Amniotic stem cell (primary cell): ENCODE data around the gene CNNM3.

Experiments
- DNase-seq: peaks from one replicate; lab custom pipeline; 2025; lab: John Stamatoyannopoulos, UW

CNNM3 gene

DNA sequence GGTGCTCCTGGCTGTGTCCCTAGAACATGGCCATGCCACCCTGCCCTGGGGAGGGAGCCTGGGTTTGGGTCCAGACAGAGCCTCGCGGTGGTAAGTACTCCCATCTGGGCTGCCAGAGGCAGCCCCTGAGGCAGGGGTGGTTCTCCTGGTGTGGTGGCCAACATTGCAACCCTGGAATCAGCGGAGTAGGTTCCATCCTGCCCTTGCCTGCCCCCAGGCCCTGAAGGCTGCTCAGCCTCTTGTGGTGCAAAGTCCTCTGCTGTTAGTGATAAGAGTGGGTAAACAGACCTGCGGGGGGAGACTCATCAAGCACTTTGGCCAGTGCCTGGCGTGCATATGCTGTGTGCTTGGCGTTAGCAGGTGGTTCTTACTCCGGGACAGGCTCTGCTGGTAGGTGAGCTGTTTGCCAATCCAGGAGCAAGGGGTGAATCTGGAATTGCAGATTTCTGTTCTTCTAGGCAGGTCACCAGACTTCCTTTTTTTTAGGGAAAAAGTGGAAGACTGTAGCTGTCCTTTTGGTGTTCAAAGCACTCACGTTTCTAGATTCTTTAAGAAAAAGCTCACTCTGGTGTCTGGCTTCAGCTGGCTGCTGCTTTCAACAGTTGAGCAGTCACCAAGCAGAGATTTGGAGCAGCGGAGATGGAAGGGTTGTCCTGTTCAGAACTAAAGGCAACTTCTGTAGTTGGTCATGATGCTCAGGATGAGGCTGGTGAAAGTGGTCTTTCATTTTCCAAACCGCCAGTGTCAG lies 3.2 kb downstream of the CNNM3 start:
- DNase-seq = no peak

DNA sequence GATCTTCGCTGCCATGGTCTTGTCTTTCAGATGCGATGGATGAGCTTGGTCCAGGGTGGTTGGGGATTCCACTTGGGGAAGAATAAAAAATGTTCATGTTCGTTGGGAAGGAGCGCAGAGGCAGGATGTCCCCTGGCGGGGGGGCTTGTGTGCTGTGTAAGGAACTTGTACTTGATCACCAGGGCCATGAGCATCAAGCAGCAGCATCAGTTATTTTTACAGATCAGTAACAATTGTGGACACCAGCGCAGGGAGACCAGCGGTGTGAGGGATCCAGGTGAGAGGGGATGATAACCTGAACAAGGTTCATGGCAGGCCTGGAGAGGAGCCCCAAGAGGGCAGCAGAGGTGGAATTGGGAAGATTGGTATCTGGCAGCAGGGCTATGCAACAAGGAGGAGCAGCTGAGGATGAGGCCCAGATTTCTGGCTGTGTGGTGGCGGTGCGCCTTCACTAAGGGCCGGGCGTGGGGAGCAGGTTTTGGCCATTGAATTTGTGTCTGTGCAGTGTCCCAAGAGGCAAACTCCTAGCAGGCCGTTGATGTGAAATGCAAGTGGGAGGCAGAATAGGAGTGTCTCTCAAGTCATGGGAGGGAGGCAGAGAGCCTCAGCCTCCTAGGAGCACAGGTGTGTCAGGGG lies 3.9 kb downstream of the CNNM3 start:
- DNase-seq = no peak

DNA sequence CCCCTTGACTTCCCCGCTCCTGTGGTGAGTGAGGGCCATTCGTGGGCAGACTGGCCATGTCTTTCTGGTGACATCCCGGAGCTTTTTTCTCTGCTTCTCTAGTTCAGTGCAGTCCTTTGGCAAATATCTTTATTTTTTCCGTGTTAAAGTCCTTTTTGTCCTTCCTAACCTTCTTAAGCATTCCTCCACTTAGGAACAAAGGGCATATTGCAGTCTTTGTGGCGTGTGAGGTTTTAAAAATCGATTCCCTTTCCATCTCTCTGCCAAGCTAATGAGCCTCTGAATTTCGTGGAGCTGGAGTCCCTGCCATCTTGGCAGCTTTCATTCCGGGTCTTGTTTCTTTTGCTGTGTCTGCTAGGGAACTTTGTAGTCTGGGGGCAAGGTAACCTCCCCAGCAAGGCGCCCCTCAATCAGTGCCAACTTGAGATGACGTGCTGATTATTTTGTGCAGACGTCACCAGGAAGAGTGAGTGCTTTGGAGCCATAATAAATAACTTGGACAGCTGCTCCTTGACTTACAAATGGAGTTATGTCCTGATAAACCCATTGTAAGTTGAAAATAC lies 5.1 kb downstream of the CNNM3 start:
- DNase-seq = no peak

DNA sequence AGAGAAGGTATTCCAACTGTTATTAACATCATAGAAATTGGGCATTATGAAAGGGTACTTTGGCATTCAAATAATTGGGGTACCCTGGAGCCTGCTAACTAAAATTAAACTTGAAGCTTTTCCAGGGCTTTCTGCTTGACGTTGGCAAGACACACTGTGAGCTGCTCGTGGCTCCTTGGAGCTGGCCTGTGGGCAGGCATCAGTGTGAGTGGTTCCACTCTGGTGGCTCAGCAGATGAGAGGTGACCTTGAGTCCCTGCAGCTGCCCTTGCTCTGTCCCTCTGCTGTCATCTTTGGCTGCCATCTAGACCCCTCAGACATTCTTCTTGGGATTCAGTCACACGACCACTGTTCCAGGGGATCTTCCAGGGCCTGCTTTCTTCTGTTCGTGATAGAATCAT lies 6.7 kb downstream of the CNNM3 start:
- DNase-seq = no peak

DNA sequence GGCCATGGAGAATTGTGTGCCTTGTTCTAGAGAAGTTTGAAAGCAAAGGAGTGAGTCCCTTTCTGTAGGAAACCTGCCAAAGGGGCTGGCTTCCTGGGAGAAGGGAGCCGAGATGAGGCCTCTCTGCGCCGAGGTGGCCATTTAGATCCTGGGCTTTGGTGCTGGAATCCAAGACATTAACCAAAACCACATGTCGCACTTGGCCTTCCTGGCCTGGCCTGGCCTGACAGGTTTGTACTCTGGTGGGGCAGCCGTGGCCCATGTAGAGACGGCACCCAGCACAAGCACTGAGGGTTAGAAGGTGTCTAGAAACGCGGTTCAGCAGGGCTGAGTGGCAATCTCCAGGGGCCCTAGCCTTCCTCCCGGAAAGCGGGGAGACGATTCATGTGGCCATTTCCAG lies 7.1 kb downstream of the CNNM3 start:
- DNase-seq = no peak

DNA sequence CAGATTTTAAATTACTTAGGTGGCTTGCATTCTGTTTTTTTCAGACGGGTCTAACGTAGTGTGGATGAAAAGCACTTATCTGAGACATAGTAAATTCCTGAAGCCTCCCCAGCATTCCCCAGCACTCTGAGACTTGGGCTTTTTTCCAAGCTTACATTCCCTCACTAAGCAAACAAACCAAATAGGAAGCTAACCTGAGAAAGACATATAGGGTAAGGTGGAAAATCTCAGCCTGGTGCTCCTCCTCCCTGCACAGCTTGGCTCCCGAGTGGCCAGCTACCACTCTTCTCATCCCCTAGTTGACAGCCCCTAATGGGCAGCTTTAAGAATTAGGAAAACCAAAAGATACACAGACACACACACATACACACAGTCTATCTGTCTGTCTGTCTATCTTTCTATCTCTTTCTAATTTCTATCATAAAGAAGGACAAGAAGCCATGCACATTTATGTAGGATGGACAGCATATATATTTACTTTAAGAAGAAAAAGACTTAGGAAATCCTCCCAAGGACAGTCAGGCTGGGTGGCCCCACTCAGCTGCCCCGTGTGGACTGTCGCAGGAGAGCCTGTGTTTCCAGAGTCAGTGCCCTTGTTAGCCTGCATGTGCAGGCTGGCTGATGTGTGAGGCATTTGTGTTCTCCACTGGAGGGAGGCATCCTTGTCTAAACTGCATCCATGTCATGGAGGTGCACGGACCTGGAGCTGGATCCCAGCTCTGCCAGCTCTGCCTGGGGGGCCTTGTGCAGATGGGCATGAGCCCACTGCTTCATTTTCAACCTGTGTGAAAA lies 8.2 kb downstream of the CNNM3 start:
- DNase-seq = no peak

DNA sequence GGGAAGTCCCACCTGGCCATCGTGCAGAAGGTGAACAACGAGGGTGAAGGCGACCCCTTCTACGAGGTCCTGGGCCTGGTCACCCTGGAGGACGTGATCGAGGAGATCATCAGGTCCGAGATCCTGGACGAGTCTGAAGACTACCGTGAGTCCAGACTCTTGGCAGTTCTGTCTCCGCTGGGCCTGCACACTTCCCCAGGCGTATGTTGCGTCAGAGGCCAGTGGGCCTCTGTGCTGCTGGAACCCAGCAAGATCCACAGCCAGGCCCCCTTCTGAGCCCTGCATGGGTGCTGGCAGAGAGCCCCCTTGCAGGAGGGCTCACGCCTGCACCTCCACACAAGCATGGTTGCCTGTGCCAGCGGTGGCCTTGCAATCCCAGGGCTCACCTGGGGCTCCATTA lies 9.0 kb downstream of the CNNM3 start:
- no peak for DNase-seq

DNA sequence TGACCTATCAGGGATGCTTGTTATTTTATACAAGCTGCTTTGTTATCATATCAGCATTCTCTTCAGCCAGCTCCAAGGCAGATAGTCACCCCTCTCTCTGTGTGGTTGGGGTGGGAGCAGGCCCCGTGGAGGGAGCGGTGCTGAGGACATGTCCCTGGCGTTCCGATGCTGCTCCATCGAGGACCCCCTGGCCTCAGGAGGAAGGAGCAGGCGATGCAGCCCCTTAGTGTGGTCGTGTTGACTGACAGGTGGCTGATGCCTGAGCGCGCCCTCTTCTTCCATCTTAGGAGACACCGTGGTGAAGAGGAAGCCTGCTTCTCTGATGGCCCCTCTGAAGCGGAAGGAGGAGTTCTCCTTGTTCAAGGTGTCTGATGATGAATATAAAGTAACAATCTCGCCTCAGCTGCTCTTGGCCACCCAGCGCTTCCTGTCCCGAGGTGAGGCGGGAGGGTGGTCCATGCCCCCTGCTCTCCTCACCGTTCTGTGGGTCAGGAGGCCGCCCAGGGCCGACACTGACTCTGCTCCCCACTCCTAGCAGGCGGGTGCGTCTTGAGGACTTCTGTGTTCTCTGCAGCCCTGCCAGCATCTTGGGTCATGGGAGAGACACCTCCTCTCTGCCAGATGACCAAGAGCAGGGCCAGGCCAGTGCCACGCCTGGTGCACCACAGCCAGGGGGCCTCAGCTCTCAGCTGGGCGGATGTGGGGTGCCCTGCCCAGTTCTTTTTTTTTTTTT lies 10.6 kb downstream of the CNNM3 start:
- DNase-seq = no peak

DNA sequence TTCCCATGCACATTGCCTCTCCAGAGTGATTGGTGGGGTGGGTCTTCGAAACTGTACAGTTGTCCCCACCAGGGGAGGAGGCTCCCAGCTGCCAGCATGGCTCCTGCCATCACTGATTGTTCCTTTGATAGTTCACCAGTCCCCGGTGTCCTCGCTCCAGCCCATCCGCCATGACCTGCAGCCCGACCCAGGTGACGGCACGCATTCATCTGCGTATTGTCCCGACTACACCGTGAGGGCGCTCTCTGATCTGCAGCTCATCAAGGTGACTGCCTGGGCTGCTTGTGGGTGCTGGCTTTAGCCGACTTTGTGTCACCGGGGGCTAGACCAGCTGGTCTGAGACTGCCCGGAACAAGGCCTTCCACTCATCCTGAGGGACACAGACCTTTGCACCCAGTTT lies 12.4 kb downstream of the CNNM3 start:
- DNase-seq = no peak

DNA sequence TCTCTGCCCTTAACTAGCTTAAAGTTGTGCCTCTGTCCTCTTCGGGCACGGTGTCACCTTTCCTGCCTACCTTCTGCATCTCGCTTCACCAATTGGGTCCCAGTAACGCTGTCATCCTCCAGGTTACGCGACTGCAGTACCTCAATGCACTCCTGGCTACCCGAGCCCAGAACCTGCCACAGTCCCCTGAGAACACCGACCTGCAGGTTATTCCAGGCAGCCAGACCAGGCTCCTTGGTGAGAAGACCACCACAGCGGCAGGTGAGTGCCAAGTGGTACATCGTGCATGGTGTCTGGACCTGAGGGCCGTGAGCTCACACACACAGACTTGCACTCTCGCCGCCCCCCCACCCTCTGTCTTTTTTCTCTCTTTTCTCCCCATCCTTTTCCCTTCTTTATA lies 12.8 kb downstream of the CNNM3 start:
- no peak for DNase-seq

DNA sequence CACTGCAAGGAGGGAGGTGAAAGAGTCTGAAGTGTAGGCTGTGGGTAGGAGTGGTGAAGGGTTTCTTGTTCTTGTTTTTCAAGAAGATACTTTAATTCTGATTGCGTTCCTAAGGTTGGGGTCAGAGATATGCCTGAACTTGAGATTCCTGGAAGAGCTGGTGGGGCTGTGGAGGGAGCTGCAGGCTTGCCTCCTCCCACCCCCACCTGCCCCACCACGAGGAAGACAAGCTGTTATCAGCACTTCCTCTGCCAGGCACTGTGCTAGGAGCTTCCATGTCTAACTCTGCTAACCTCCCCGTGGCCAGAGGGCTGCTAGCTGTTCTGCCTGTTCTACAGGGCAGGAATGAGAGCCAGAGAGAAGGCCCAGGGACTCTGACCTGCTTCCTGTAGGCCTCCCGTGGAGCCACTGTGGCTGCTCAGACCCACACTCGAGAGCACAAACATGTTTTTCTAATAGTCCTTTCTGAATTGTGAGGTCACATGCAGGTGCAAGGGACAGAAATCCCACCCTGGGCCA lies 14.0 kb downstream of the CNNM3 start:
- DNase-seq = no peak

DNA sequence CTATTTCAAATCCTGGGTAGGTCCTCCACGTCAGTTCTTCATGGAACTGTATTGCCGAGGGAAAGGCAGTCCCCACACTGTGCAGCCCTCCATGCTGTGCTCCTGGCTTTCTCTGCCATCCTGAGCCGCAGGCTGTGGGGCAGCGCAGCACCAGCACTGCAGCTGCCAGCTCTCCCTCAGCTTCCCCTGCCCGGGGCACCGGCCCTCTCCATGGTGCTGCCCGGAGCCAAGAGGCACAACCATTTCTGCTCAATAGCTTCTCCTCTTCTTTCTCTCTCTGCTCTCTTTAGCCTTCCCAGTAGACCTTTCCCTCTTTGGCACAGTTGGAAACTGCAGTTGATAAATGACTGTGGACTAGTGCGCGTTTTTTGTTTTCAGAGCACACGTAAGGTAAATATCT lies 15.6 kb downstream of the CNNM3 start:
- no peak for DNase-seq

DNA sequence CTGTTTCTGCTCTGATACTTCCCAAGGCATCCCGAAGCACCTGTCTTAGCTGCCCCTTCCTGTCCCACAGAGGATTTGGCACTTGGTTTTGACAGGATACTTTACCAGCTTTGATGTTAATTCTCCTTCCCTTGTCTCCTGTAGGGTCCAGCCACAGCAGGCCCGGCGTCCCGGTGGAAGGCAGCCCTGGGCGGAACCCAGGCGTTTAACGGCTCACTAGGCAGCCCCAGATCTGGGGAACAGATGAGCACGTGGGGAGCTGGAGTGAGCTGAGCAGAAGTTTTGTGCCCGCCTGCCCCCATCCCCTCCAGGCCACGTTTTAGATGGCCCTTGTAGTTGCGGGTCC lies 16.3 kb downstream of the CNNM3 start:
- no peak for DNase-seq

DNA sequence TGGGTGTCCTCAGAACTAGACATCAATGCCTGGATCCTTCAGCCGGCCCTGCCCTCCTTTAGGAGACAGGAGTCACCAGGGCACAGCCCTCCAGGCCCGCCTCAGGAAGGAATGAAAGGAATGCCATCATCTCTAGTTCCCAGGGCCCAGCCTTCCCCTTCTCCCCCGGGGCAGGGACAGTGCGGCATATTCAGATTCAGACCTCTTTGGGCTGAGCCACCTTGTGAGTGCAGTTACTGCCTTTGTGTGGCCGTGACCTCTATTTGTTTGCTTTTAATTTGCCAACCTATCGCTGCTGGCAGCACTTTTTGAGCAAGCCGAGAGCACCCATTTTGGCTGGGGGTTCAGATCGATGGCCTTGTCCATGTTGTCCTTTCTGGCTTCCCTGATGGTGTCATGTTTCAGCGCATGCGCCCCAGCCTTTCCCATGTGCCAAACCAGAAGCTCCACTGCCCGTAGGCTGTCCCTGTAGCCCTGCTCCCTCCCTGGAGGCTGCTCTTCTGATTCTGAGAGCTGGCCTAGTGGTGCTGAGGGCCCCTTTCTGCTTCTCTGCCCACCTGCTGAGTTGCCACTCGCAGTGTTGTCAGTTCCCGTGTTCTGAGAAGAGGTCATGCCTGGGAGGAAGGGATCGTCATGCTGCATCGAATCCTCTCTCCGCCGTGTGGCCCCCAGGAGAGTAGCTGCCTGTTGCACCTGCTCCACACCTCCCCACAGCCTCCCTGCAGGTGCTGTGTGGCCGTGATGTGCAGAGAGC lies 16.9 kb downstream of the CNNM3 start:
- no peak for DNase-seq

DNA sequence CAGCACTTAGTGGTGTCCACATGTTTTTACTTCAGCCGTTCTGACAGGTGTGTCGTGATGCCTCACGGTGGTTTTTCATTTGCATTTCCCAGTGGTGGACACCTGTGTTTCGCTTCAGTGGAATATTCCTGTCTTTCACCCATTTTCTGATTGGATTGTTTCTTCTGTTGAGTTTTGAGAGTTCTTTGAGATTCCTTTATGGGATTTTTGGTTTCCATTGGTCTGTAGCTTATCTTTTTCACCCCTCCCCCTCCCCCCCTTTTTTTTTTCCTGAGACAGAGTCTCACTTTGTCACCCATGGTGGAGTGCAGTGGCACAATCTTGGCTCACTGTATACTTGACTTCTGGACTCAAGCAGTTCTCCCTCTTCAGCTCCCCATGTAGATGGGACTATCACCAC lies 19.8 kb downstream of the CNNM3 start:
- DNase-seq = no peak

DNA sequence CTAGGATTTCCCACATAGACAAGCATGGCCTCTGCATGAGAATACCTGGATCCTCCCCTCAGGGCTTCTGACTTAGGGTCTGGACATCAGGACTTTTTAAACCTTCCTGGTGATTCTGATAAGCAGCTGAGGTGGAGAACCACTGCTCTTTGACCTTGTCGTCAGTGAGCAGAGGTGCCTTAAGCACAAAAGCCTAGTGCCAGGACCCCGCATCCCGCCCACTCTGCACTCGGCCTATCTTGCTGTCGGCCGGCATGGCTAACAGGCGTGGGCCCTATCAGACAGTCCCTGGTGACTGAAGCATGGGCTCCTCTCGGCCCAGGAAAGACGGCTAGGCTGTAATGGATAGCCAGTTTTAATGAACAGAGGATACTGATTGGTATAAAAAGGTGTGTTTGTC lies 21.5 kb downstream of the CNNM3 start:
- DNase-seq = no peak

DNA sequence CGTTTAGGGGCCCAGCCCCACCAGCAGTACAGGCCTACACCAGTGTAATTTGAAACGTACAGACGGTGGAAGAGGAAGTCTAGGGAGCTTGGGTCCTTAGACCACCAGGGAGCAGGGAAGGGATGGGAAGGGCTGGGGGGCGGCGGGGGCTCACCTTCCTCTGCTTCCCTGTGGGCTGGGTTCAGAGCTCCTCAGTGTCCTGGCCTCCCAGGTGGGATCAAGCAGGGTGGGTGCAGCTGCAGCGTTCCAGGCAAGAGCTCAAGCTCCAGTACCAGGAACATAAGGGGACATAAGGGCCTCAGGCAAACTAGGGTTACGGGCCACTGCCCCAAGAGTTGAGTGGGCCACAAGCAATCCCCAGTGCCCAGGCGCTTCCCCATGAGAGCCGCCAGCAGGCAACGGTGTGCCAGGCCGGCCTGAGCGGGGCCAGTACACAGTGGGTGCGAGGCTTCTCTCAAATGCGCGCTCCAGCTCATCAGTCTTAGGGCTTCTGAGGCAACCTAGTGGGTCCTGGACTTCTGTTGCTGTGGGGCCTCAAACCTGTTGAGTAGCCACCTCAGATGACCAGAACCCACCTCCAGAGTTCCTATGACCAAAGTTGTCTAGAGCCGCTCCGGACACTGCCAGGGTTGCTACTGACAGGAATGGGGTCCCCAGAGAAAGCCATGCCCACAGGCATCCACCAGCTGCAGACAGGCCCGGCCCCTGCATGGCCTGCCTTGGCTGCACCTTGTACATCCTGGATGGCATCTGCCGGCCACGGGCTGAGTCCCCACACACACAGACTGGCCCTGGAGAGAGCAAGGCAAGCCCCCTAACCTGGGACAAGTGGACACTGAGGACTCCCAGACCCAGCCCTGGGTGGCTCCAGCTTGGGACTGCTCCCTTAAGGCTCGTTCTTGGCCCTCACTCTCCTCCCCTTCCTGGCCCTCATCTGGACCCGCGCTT lies 22.6 kb downstream of the CNNM3 start:
- DNase-seq = no peak

DNA sequence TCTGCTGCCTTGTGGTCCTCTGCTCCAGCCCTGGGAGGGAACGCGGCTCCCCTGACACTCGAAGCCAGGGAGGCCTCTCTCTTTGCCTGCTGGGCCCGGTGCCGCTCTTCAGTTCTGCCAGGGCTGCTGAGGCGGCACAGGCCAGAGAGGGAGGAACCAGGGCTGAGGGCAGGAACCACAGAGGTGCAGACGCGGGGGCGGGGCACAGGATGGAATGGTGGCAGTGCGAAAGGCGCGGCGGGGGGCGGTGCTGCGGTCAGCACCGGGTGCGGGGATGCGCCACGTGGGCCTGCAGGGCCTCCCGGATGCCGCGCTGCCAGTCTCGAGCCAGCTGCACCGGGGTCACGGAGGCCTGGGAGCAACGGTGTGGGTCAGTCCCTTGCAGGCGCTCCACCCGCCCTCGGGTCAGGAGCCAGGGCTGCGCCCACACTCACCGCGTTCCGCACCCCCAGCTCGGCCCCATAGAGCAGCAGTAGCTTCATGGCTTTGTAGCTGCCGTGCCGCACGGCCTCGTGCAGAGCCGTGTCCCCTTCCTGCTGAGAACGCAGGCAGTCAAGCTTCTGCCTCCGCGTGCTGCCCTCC lies 23.3 kb downstream of the CNNM3 start:
- no peak for DNase-seq

DNA sequence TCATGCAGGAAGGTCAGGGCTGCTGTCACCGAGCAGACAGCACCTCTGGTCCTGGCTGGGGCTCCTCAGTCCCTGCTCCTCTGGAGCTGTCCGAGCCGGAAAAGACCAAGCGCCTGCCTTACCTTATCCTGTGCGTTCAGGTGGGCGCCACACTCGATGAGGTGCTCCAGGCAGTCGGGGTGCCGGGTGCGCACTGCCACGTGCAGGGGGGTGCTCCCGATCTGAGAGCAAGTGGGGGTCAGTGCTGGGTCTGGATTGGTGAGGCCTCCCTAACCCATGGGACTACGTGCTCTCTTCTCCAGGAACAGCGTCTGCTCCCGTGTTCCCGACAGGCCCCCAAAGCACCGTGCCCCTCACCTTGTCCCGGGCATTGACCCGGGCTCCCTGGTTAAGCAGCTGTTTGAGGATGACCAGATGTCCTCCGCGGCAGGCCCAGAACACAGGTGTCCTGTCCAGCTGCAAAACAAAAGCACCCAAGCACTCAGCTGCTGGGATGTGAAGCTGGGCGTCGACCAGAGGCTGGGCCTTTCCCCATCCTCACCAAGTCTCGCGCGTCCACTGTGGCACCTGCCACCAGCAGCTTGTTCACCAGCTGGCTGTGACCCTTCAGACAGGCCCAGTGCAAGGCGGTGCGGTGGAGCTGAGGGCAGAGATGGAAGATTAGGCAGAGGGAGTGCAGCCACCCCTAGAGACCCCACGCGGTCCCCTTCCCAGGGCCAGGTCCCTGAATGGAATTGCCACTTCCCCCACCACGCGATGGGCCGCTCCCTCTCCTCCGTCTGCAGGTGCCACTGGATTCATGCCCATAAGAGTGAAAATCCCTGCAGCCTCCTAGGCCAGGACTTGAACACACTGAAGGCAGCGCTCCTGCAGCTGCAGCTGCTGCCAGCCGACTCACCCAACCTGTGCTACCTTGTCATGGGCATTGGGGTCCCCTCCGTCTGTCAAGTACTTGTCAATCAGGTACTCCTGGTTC lies 24.1 kb downstream of the CNNM3 start:
- DNase-seq = no peak
